Astrocyte (in vitro differentiated cells and primary cell): Measurements from ENCODE around the gene CAPG. TPM values are rescaled to one million over a fixed set of nuclear protein-coding genes. Genes with fewer than 3 reads are reported as not detected.
A peak's percentile ranks its signal among the peaks of the same experiment; 100 is the strongest.

Experiments used
- DNase-seq: peaks from one replicate; pipeline ENCODE4 v3.0.0-alpha.2; 2010; ENCODE audit warnings: low read depth
- FAIRE-seq: peaks from 2 replicates; lab custom pipeline; 2011; peaks lifted over from hg19 to GRCh38; lab: Jason Lieb, UNC
- H2AFZ ChIP-seq: 2 replicates; pipeline ENCODE4 v1.6.0; 2012; ENCODE audit warnings: low read depth, low read length, inconsistent platforms
- H3K27ac ChIP-seq: 2 replicates; pipeline ENCODE4 v1.5.1; 2011; ENCODE audit warnings: low read depth, low read length, inconsistent platforms
- H3K27me3 ChIP-seq: 2 replicates; pipeline ENCODE4 v1.6.0; 2011; ENCODE audit warnings: low read length, inconsistent platforms; ENCODE audit not compliant: insufficient read depth
- H3K36me3 ChIP-seq: 2 replicates; pipeline ENCODE4 v1.5.1; 2011; ENCODE audit warnings: low read length, inconsistent platforms; ENCODE audit not compliant: insufficient read depth
- H3K4me1 ChIP-seq: 2 replicates; pipeline ENCODE4 v1.5.1; 2011; ENCODE audit warnings: low read length, inconsistent platforms; ENCODE audit not compliant: insufficient read depth
- H3K4me2 ChIP-seq: 2 replicates; pipeline ENCODE4 v1.6.0; 2012; ENCODE audit warnings: low read length, inconsistent platforms
- H3K4me3 ChIP-seq: 2 replicates; pipeline ENCODE4 v1.5.1; 2011; ENCODE audit warnings: low read depth, mild to moderate bottlenecking, low read length, inconsistent platforms; ENCODE audit not compliant: insufficient read depth
- H3K79me2 ChIP-seq: 2 replicates; pipeline ENCODE4 v1.6.0; 2012; ENCODE audit warnings: mild to moderate bottlenecking, low read length, inconsistent platforms; ENCODE audit not compliant: insufficient read depth
- H3K9ac ChIP-seq: 2 replicates; pipeline ENCODE4 v1.6.0; 2012; ENCODE audit warnings: mild to moderate bottlenecking, low read length, inconsistent platforms
- H3K9me3 ChIP-seq: 2 replicates; pipeline ENCODE4 v1.5.1; 2012; ENCODE audit warnings: low read depth, mild to moderate bottlenecking, low read length, inconsistent platforms; ENCODE audit not compliant: insufficient read depth
- H4K20me1 ChIP-seq: 2 replicates; pipeline ENCODE4 v1.6.0; 2012; ENCODE audit warnings: low read length, inconsistent platforms; ENCODE audit not compliant: insufficient read depth
- H3K27ac Mint-ChIP-seq: one replicate; pipeline ENCODE4 v1.8.0; 2021; ENCODE audit warnings: mild to moderate bottlenecking, mixed read lengths; ENCODE audit not compliant: unreplicated experiment
- H3K27me3 Mint-ChIP-seq: one replicate; pipeline ENCODE4 v1.8.0; 2021; ENCODE audit warnings: low read depth, mixed read lengths; ENCODE audit not compliant: unreplicated experiment
- H3K36me3 Mint-ChIP-seq: one replicate; pipeline ENCODE4 v1.8.0; 2021; ENCODE audit warnings: low read depth, mixed read lengths; ENCODE audit not compliant: unreplicated experiment
- H3K4me1 Mint-ChIP-seq: one replicate; pipeline ENCODE4 v1.8.0; 2021; ENCODE audit warnings: low read depth, mixed read lengths; ENCODE audit not compliant: unreplicated experiment
- H3K4me3 Mint-ChIP-seq: one replicate; pipeline ENCODE4 v1.8.0; 2021; ENCODE audit warnings: mild to moderate bottlenecking, moderate library complexity, mixed read lengths; ENCODE audit not compliant: unreplicated experiment
- H3K9me3 Mint-ChIP-seq: one replicate; pipeline ENCODE4 v1.8.0; 2021; ENCODE audit warnings: mild to moderate bottlenecking, mixed read lengths; ENCODE audit not compliant: unreplicated experiment
- CTCF ChIP-seq: IDR thresholded peaks from 2 replicates; pipeline ENCODE4 v1.5.1; 2011; ENCODE audit warnings: low read depth, mild to moderate bottlenecking, inconsistent platforms, low read length, moderate library complexity; ENCODE audit not compliant: insufficient read depth
- EZH2 ChIP-seq: IDR thresholded peaks from 2 replicates; pipeline ENCODE4 v1.6.1; 2012; ENCODE audit warnings: mild to moderate bottlenecking, low read length, inconsistent platforms; ENCODE audit not compliant: insufficient read depth
- total RNA-seq: library from RNA; stranded (reverse); gene quantifications from 2 replicates; pipeline ENCODE4 v1.2.1, GENCODE V29; 2021

Gene CAPG
- total RNA-seq, 1 donor from 2014 or later = 68.2 TPM

DNA sequence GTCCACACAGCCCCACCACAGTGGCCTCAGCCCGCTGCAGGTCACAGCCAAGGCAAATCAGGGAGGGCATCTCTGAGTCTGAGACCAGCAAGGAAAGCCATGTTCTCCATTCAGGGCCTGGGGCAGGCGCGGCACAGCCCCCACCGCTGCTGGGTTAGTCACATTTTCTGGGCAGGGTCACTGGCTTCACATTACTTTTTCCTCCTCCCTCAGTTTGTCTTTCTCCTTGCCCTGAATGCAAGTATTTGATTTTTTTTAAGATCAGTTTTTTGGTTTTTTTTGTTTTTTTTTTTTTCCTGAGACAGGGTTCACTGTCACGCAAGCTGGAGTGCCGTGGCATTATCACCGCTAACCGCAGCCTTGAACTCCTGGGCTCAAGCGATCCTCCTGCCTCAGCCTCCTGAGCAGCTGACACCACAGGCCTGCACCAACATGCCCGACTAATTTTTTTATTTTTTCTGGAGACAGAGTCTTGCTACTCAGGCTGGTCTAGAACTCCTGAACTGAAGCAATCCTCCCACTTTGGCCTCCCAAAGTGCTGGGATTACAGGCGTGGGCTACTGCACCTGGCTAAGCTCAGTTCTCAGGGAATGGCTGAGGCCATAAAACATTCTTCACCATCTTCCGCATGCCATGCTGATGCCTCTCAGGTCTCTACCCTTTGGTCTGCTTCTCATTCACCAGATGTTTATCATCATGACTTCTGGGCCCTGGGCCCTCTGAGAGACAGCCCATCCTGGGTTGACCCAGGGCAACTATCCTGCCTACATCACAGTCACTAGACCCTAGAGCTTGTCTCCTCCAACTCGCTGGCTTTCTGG lies 628 bp upstream of the CAPG start:
- H3K9me3 Mint-ChIP-seq = no peaks in the 10 kb centered on the region
- H3K36me3 ChIP-seq = no peaks in the 10 kb centered on the region
- peak overlapping the region; percentile 40 for H3K4me2 ChIP-seq
- no peaks in the 10 kb centered on the region for H3K27me3 Mint-ChIP-seq
- H3K27ac Mint-ChIP-seq = no peak overlapping the region
- H3K27ac ChIP-seq = no peak overlapping the region
- peaks cover 49% of the 10 kb centered on the region for H3K79me2 ChIP-seq
- peaks cover 22% of the 10 kb centered on the region for H4K20me1 ChIP-seq
- TF ChIP-seq EZH2 (no peak), CTCF (no peak)
- peaks cover 3% of the 10 kb centered on the region for H3K4me1 Mint-ChIP-seq
- no peak overlapping the region for H3K4me3 Mint-ChIP-seq
- H3K36me3 Mint-ChIP-seq = no peaks in the 10 kb centered on the region
- H2AFZ ChIP-seq = no peak overlapping the region
- FAIRE-seq (no peak), DNase-seq (no peak)
- H3K9ac ChIP-seq = no peak overlapping the region
- no peak overlapping the region for H3K4me3 ChIP-seq
- H3K9me3 ChIP-seq = no peaks in the 10 kb centered on the region
- no peaks in the 10 kb centered on the region for H3K27me3 ChIP-seq
- H3K4me1 ChIP-seq = peaks cover 16% of the 10 kb centered on the region

DNA sequence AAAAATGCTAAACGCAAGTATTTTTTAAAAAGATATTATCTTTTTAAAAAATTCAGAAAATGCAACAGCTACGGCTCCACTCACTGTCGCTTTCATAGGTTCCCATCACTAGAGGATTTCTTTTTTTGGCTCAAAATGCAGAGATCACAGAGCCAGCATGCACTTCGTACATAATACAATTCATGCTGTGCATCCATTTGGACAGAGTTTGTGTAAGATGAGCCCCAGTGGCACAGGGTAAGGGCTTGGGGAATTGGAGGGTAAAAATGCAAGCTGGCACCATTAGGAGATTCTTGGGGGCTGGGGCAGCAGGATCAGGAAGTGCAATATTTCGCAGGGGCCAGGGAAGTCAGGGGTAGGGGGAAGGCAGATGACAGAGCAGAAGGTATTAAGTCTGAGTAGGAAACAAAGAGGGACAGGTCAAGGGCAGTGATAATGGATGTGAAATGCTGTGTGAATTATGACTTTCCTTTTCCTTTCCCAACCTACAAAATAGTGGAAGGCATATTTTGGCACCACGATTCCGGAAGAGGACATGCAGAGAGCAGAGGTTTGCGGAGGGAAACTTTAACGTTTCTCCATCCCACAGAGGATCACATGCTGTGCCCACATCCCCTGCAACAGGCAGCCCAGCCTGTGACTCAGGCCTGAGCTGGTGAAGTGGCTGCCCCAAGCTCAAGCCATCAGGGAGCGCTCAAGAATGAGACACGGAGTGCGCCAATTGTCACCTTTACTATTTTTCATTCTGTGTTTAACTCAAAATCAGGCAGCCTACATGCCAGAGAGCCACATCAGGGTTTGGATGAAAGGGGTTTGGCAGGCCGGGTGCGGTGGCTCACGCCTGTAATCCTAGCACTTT lies 4.7 kb downstream of the CAPG start:
- FAIRE-seq (peak; percentile 39), DNase-seq (peak; percentile 78)
- H3K4me3 ChIP-seq = peak overlapping the region; percentile 23
- H3K27ac ChIP-seq = peak overlapping the region; percentile 52
- Mint-ChIP-seq H3K9me3 (no peaks in the 10 kb centered on the region), H3K27me3 (no peaks in the 10 kb centered on the region), H3K4me1 (peaks cover 7% of the 10 kb centered on the region), H3K27ac (peak overlapping the region; percentile 21), H3K36me3 (peaks cover 2% of the 10 kb centered on the region), H3K4me3 (no peak overlapping the region)
- H3K79me2 ChIP-seq = peaks cover 44% of the 10 kb centered on the region
- H4K20me1 ChIP-seq = peaks cover 17% of the 10 kb centered on the region
- H3K9ac ChIP-seq = peak overlapping the region; percentile 32
- H3K9me3 ChIP-seq = no peaks in the 10 kb centered on the region
- H2AFZ ChIP-seq = peak overlapping the region; percentile 22
- TF ChIP-seq EZH2 (no peak), CTCF (no peak)
- H3K4me1 ChIP-seq = peaks cover 16% of the 10 kb centered on the region
- peak overlapping the region; percentile 79 for H3K4me2 ChIP-seq
- H3K36me3 ChIP-seq = peaks cover 2% of the 10 kb centered on the region
- no peaks in the 10 kb centered on the region for H3K27me3 ChIP-seq
